IPS-15b (cell line): Measurements from ENCODE around the gene FSCN2.

Experiments
- H3K27me3 ChIP-seq: one replicate; pipeline ENCODE4 v1.6.1; 2013; ENCODE audit warnings: low read length; ENCODE audit not compliant: control insufficient read depth, insufficient read depth
- H3K36me3 ChIP-seq: one replicate; pipeline ENCODE4 v1.6.1; 2013; ENCODE audit warnings: low read length; ENCODE audit not compliant: control insufficient read depth, insufficient read depth
- H3K4me1 ChIP-seq: one replicate; pipeline ENCODE4 v1.6.1; 2013; ENCODE audit warnings: mild to moderate bottlenecking, low read length; ENCODE audit not compliant: control insufficient read depth, insufficient read depth
- H3K4me3 ChIP-seq: one replicate; pipeline ENCODE4 v1.5.1; 2013; ENCODE audit warnings: low read depth, low read length
- H3K9ac ChIP-seq: one replicate; pipeline ENCODE4 v1.6.1; 2013; ENCODE audit warnings: low read depth, mild to moderate bottlenecking, low read length
- H3K9me3 ChIP-seq: one replicate; pipeline ENCODE4 v1.6.1; 2013; ENCODE audit warnings: mild to moderate bottlenecking, low read length; ENCODE audit not compliant: control insufficient read depth, insufficient read depth

FSCN2 gene

GRCh38 chr17:81493198-81494038, 34.8 kb upstream of the FSCN2 start:
- peaks cover 16% of the 10 kb centered on the region for H3K4me1 ChIP-seq
- no peak overlapping the region for H3K9ac ChIP-seq
- no peaks in the 10 kb centered on the region for H3K27me3 ChIP-seq
- no peaks in the 10 kb centered on the region for H3K36me3 ChIP-seq
- H3K9me3 ChIP-seq: no peaks in the 10 kb centered on the region
- no peak overlapping the region for H3K4me3 ChIP-seq

GRCh38 chr17:81494626-81495377, 33.4 kb upstream of the FSCN2 start:
- Histone ChIP-seq H3K4me1 (peaks cover 12% of the 10 kb centered on the region), H3K4me3 (no peak overlapping the region), H3K9ac (no peak overlapping the region), H3K36me3 (no peaks in the 10 kb centered on the region), H3K9me3 (no peaks in the 10 kb centered on the region), H3K27me3 (no peaks in the 10 kb centered on the region)

- no peak overlapping the region for H3K9ac ChIP-seq
- no peaks in the 10 kb centered on the region for H3K36me3 ChIP-seq
- no peaks in the 10 kb centered on the region for H3K4me1 ChIP-seq
- H3K4me3 ChIP-seq: no peak overlapping the region
- no peaks in the 10 kb centered on the region for H3K27me3 ChIP-seq
- no peaks in the 10 kb centered on the region for H3K9me3 ChIP-seq
Observed at GRCh38 chr17:81498953-81499600, 29.1 kb upstream of the FSCN2 start.

- Histone ChIP-seq H3K27me3 (no peaks in the 10 kb centered on the region), H3K4me3 (no peak overlapping the region), H3K36me3 (no peaks in the 10 kb centered on the region), H3K4me1 (no peaks in the 10 kb centered on the region), H3K9me3 (no peaks in the 10 kb centered on the region), H3K9ac (no peak overlapping the region)
Observed at GRCh38 chr17:81499601-81499970, 28.6 kb upstream of the FSCN2 start.

GRCh38 chr17:81500047-81500446, 28.1 kb upstream of the FSCN2 start:
- Histone ChIP-seq H3K27me3 (no peaks in the 10 kb centered on the region), H3K4me3 (no peak overlapping the region), H3K9ac (no peak overlapping the region), H3K4me1 (no peaks in the 10 kb centered on the region), H3K36me3 (no peaks in the 10 kb centered on the region), H3K9me3 (no peaks in the 10 kb centered on the region)

GRCh38 chr17:81502471-81503017, 25.6 kb upstream of the FSCN2 start:
- Histone ChIP-seq H3K9ac (no peak overlapping the region), H3K36me3 (no peaks in the 10 kb centered on the region), H3K4me3 (no peak overlapping the region)

GRCh38 chr17:81503619-81504018, 24.6 kb upstream of the FSCN2 start:
- H3K9ac ChIP-seq: no peak overlapping the region
- H3K9me3 ChIP-seq: no peaks in the 10 kb centered on the region
- no peaks in the 10 kb centered on the region for H3K36me3 ChIP-seq
- no peaks in the 10 kb centered on the region for H3K4me1 ChIP-seq
- H3K4me3 ChIP-seq: no peak overlapping the region
- no peaks in the 10 kb centered on the region for H3K27me3 ChIP-seq

More at GRCh38 chr17:81502471-81503017, 25.6 kb upstream of the FSCN2 start:
- Histone ChIP-seq H3K9me3 (no peaks in the 10 kb centered on the region), H3K27me3 (no peaks in the 10 kb centered on the region), H3K4me1 (no peaks in the 10 kb centered on the region)

- peak overlapping the region; percentile 95 for H3K4me3 ChIP-seq
- H3K27me3 ChIP-seq: no peaks in the 10 kb centered on the region
- H3K4me1 ChIP-seq: no peaks in the 10 kb centered on the region
- peak overlapping the region; percentile 9 for H3K9ac ChIP-seq
- peaks cover 35% of the 10 kb centered on the region for H3K36me3 ChIP-seq
- no peaks in the 10 kb centered on the region for H3K9me3 ChIP-seq
Observed at GRCh38 chr17:81508639-81509206, 19.5 kb upstream of the FSCN2 start.

- peak overlapping the region; percentile 95 for H3K9ac ChIP-seq
- peaks cover 35% of the 10 kb centered on the region for H3K36me3 ChIP-seq
- H3K9me3 ChIP-seq: no peaks in the 10 kb centered on the region
- no peaks in the 10 kb centered on the region for H3K27me3 ChIP-seq
- peak overlapping the region; percentile 95 for H3K4me3 ChIP-seq
- no peaks in the 10 kb centered on the region for H3K4me1 ChIP-seq
Observed at GRCh38 chr17:81509207-81509971, 18.8 kb upstream of the FSCN2 start.

GRCh38 chr17:81509972-81510784, 18.0 kb upstream of the FSCN2 start:
- peak overlapping the region; percentile 95 for H3K9ac ChIP-seq

More at GRCh38 chr17:81509972-81510784, 18.0 kb upstream of the FSCN2 start:
- H3K9me3 ChIP-seq: no peaks in the 10 kb centered on the region
- peak overlapping the region; percentile 95 for H3K4me3 ChIP-seq
- no peaks in the 10 kb centered on the region for H3K4me1 ChIP-seq
- no peaks in the 10 kb centered on the region for H3K27me3 ChIP-seq
- peaks cover 35% of the 10 kb centered on the region for H3K36me3 ChIP-seq
